H1 (cell line): ENCODE measurements around the gene ZNF575. TPM values are rescaled to one million over a fixed set of nuclear protein-coding genes. Genes with fewer than 3 reads are reported as not detected.

ENCODE experiments used
- CTCF ChIA-PET: fragments of 300-600 bp; sonication (Branson Sonifier 250); formaldehyde crosslinking; loops from one replicate; lab custom pipeline; 2021; ENCODE audit not compliant: partially characterized antibody; lab: Charles Lee
- POLR2A ChIA-PET: fragments of 300-600 bp; sonication (Branson Sonifier 250); formaldehyde crosslinking; loops from one replicate; lab custom pipeline; 2021; ENCODE audit warnings: inconsistent platforms; ENCODE audit not compliant: partially characterized antibody; lab: Charles Lee
- DNase-seq, 2 experiments: peaks; one replicate each; pipeline versions ENCODE4 v3.0.0 to v3.0.0-alpha.2; 2010 to 2022; ENCODE audit warnings: low spot score in 2 of 2, low read depth in 1 of 2, mixed read lengths in 1 of 2
- FAIRE-seq: peaks from 2 replicates; lab custom pipeline; 2011; peaks lifted over from hg19 to GRCh38; lab: Jason Lieb, UNC
- H2AFZ ChIP-seq: 2 replicates; pipeline ENCODE4 v1.8.1; 2012; ENCODE audit warnings: low read length, inconsistent platforms
- H2AK5ac ChIP-seq: 2 replicates; pipeline ENCODE4 v1.6.1; 2013; ENCODE audit warnings: low read depth, low read length
- H2BK120ac ChIP-seq: replicated peaks from 2 replicates; pipeline ENCODE3; 2013; ENCODE audit warnings: low read depth, low read length, inconsistent platforms
- H2BK12ac ChIP-seq: 2 replicates; pipeline ENCODE4 v1.6.1; 2013; ENCODE audit warnings: low read depth, low read length
- H2BK15ac ChIP-seq: 2 replicates; pipeline ENCODE4 v1.6.1; 2013; ENCODE audit warnings: low read length
- H2BK20ac ChIP-seq: 2 replicates; pipeline ENCODE4 v1.6.1; 2013; ENCODE audit warnings: low read length
- H2BK5ac ChIP-seq: 2 replicates; pipeline ENCODE4 v1.6.1; 2013; ENCODE audit warnings: low read depth, low read length
- H3K14ac ChIP-seq: 2 replicates; pipeline ENCODE4 v1.6.1; 2013; ENCODE audit warnings: inconsistent platforms; ENCODE audit not compliant: insufficient read length
- H3K18ac ChIP-seq: 2 replicates; pipeline ENCODE4 v1.6.1; 2013; ENCODE audit warnings: low read length; ENCODE audit errors: extremely low read depth
- H3K23ac ChIP-seq: 2 replicates; pipeline ENCODE4 v1.6.1; 2013; ENCODE audit warnings: inconsistent platforms; ENCODE audit not compliant: insufficient read length
- H3K23me2 ChIP-seq: 2 replicates; pipeline ENCODE4 v1.6.1; 2013; ENCODE audit warnings: low read depth, low read length
- H3K27ac ChIP-seq: 2 replicates; pipeline ENCODE4 v1.6.1; 2011; ENCODE audit warnings: low read depth, low read length, inconsistent platforms
- H3K27me3 ChIP-seq, 4 experiments: replicated peaks in 1 of 4; 1 replicate in 1 of 4; 2 replicates in 3 of 4; pipeline versions ENCODE4 v1.6.1 to v1.8.1; 2011 to 2013; ENCODE audit warnings: low read length in 3 of 4, mild to moderate bottlenecking in 3 of 4, inconsistent platforms in 2 of 4, mixed read lengths in 2 of 4, moderate library complexity in 1 of 4; ENCODE audit not compliant: control insufficient read depth in 3 of 4, insufficient read depth in 3 of 4; ENCODE audit errors: extremely low read depth in 1 of 4
- H3K36me3 ChIP-seq, 4 experiments: 2 replicates each; pipeline versions ENCODE4 v1.6.1 to v1.8.1; 2011 to 2013; ENCODE audit warnings: mild to moderate bottlenecking in 4 of 4, low read length in 3 of 4, moderate library complexity in 2 of 4, control low read depth in 1 of 4, inconsistent platforms in 1 of 4; ENCODE audit not compliant: insufficient read depth in 4 of 4, control insufficient read depth in 2 of 4
- H3K4ac ChIP-seq: replicated peaks from 2 replicates; pipeline ENCODE3; 2013; ENCODE audit warnings: low read length, low read depth, mixed read lengths, inconsistent platforms; ENCODE audit not compliant: insufficient read length
- H3K4me1 ChIP-seq, 4 experiments: replicated peaks in 1 of 4; 1 replicate in 1 of 4; 2 replicates in 3 of 4; pipeline versions ENCODE4 v1.6.1 to v1.8.1; 2011 to 2013; ENCODE audit warnings: low read length in 3 of 4, inconsistent platforms in 2 of 4, mixed read lengths in 1 of 4; ENCODE audit not compliant: insufficient read depth in 4 of 4, control insufficient read depth in 3 of 4
- H3K4me2 ChIP-seq, 2 experiments: 2 replicates each; pipeline versions ENCODE4 v1.6.1 to v1.8.1; 2011 to 2013; ENCODE audit warnings: low read depth in 2 of 2, low read length in 2 of 2, control low read depth in 1 of 2, inconsistent platforms in 1 of 2, mild to moderate bottlenecking in 1 of 2; ENCODE audit not compliant: insufficient read depth in 1 of 2
- H3K4me3 ChIP-seq, 4 experiments: fragments of 200-600, 300-600 bp in 1 of 4; sonication (generic), shearing (Covaris generic), sonication (Bioruptor Twin) in 1 of 4; 2 replicates each; pipeline versions ENCODE4 v1.5.1 to v1.8.1; 2011 to 2016; ENCODE audit warnings: low read length in 4 of 4, low read depth in 3 of 4, control low read depth in 2 of 4, inconsistent platforms in 2 of 4, mild to moderate bottlenecking in 2 of 4, mixed read lengths in 1 of 4, moderate library complexity in 1 of 4; ENCODE audit not compliant: insufficient read depth in 2 of 4; ENCODE audit errors: extremely low read depth in 1 of 4
- H3K56ac ChIP-seq: replicated peaks from 2 replicates; pipeline ENCODE3; 2013; ENCODE audit warnings: low read depth, mild to moderate bottlenecking, mixed read lengths, low read length, inconsistent platforms; ENCODE audit not compliant: insufficient read length
- H3K79me1 ChIP-seq: 2 replicates; pipeline ENCODE4 v1.6.1; 2013; ENCODE audit warnings: low read depth, low read length, control low read depth
- H3K79me2 ChIP-seq, 2 experiments: 2 replicates each; pipeline versions ENCODE4 v1.6.1 to v1.8.1; 2012 to 2013; ENCODE audit warnings: low read length in 2 of 2, mild to moderate bottlenecking in 2 of 2, inconsistent platforms in 1 of 2; ENCODE audit not compliant: insufficient read depth in 2 of 2, control insufficient read depth in 1 of 2
- H3K9ac ChIP-seq, 4 experiments: replicated peaks in 1 of 4; 1 replicate in 1 of 4; 2 replicates in 3 of 4; pipeline versions ENCODE4 v1.6.1 to v1.8.1; 2011 to 2013; ENCODE audit warnings: low read depth in 3 of 4, low read length in 3 of 4, control low read depth in 2 of 4, mild to moderate bottlenecking in 2 of 4, moderate library complexity in 2 of 4, inconsistent platforms in 1 of 4; ENCODE audit errors: extremely low read depth in 1 of 4
- H3K9me3 ChIP-seq, 2 experiments: 2 replicates each; pipeline versions ENCODE4 v1.6.1 to v1.8.1; 2012 to 2013; ENCODE audit warnings: mild to moderate bottlenecking in 2 of 2, moderate library complexity in 2 of 2, control low read depth in 1 of 2, inconsistent platforms in 1 of 2, low read depth in 1 of 2, low read length in 1 of 2, mixed read lengths in 1 of 2; ENCODE audit not compliant: insufficient read depth in 2 of 2
- H4K20me1 ChIP-seq, 2 experiments: replicated peaks in 1 of 2; 2 replicates each; pipeline versions ENCODE3 to v1.8.1; 2011 to 2013; ENCODE audit warnings: inconsistent platforms in 2 of 2, low read length in 2 of 2, mild to moderate bottlenecking in 1 of 2; ENCODE audit not compliant: insufficient read depth in 2 of 2, control insufficient read depth in 1 of 2
- H4K5ac ChIP-seq: 2 replicates; pipeline ENCODE4 v1.6.1; 2013; ENCODE audit warnings: low read length, low read depth, mixed read lengths, inconsistent platforms; ENCODE audit not compliant: insufficient read length
- H4K8ac ChIP-seq: 2 replicates; pipeline ENCODE4 v1.8.0; 2013; ENCODE audit warnings: mild to moderate bottlenecking, moderate library complexity, low read length, inconsistent platforms; ENCODE audit not compliant: insufficient read depth; ENCODE audit errors: extremely low read depth
- H4K91ac ChIP-seq: replicated peaks from 2 replicates; pipeline ENCODE3; 2013; ENCODE audit warnings: low read length, mixed read lengths, inconsistent platforms; ENCODE audit not compliant: insufficient read length
- ATF2 ChIP-seq: IDR thresholded peaks from 2 replicates; pipeline ENCODE4 v1.6.1; 2012; ENCODE audit warnings: low read length, inconsistent platforms
- ATF3 ChIP-seq: IDR thresholded peaks from 2 replicates; pipeline ENCODE4 v1.6.1; 2011; ENCODE audit warnings: low read depth, mild to moderate bottlenecking, low read length; ENCODE audit not compliant: insufficient read depth
- CBX8 ChIP-seq: fragments of 300-800, 300-1000 bp; sonication (generic); IDR thresholded peaks from 2 replicates; pipeline ENCODE4 v1.7.1; 2016; ENCODE audit warnings: low read depth, low read length, borderline replicate concordance
- CHD2 ChIP-seq: IDR thresholded peaks from 2 replicates; pipeline ENCODE4 v1.6.1; 2012; ENCODE audit warnings: low read length, improper control_type of control experiment
- CREB1 ChIP-seq: IDR thresholded peaks from 2 replicates; pipeline ENCODE4 v1.6.1; 2012; ENCODE audit warnings: inconsistent platforms
- RXRA ChIP-seq: IDR thresholded peaks from 2 replicates; pipeline ENCODE4 v1.6.1; 2011; ENCODE audit warnings: low read depth, mild to moderate bottlenecking, low read length, moderate library complexity; ENCODE audit not compliant: insufficient read depth
- SIN3A ChIP-seq, 2 experiments: IDR thresholded peaks in 1 of 2; conservative IDR thresholded peaks in 1 of 2; 2 replicates each; pipeline ENCODE4 v1.6.1; 2011 to 2012; ENCODE audit warnings: low read length in 2 of 2, improper control_type of control experiment in 1 of 2, low read depth in 1 of 2, mild to moderate bottlenecking in 1 of 2
- SP2 ChIP-seq: IDR thresholded peaks from 2 replicates; pipeline ENCODE4 v1.6.1; 2012; ENCODE audit warnings: mild to moderate bottlenecking, low read length, inconsistent platforms
- SP4 ChIP-seq: IDR thresholded peaks from 2 replicates; pipeline ENCODE4 v1.6.1; 2012; ENCODE audit warnings: low read length, inconsistent platforms
- SRF ChIP-seq: IDR thresholded peaks from 2 replicates; pipeline ENCODE4 v1.6.1; 2011; ENCODE audit warnings: mild to moderate bottlenecking, low read depth, low read length, moderate library complexity
- TAF1 ChIP-seq: IDR thresholded peaks from 2 replicates; pipeline ENCODE4 v1.6.1; 2011; ENCODE audit warnings: mild to moderate bottlenecking, low read depth, low read length
- ZNF274 ChIP-seq: IDR thresholded peaks from 2 replicates; pipeline ENCODE4 v1.7.0; 2012; ENCODE audit warnings: low read length, borderline replicate concordance; ENCODE audit errors: extremely low read depth
- WGBS, 2 experiments: shearing (Covaris generic) in 1 of 2; methylation state at CpG; one replicate each; pipeline versions ENCODE4 v1.1.6 to v1.1.7; 2013 to 2015; ENCODE audit warnings: low lambda C conversion rate in 2 of 2, mixed read lengths in 2 of 2, inconsistent platforms in 1 of 2, low coverage in 1 of 2, missing lambda C conversion rate in 1 of 2; ENCODE audit not compliant: insufficient replicate concordance in 2 of 2, insufficient coverage in 1 of 2, insufficient read length in 1 of 2; ENCODE audit errors: extremely low coverage in 1 of 2, missing lambda C conversion rate in 1 of 2; 5-methylcytosine and 5-hydroxymethylcytosine counted together
- polyA plus RNA-seq, 7 experiments: library from polyadenylated mRNA; depleted of rRNA in 3 of 7; stranded (reverse) in 5 of 7; unstranded in 2 of 7; fragments of >200 nt in 5 of 7; fragments of 200-250 nt in 2 of 7; gene quantifications; 1 replicate in 5 of 7; 2 replicates in 1 of 7; 4 replicates in 1 of 7; pipeline versions ENCODE4 v1.2.1 to v1.2.3, GENCODE V29; 2011 to 2013; ENCODE audit warnings: missing spikeins in 2 of 7, mixed read lengths in 2 of 7
- total RNA-seq: library from RNA; stranded (reverse); fragmentation: NEBNext Ultra II Directional; extraction: Animal tissue kit (Norgen Biotek cat#: 25700); gene quantifications from 2 replicates; pipeline ENCODE4 v1.2.1, GENCODE V29; 2021

ZNF575 gene
- total and polyA plus RNA-seq, 2 of the 8 experiments (the other 6 are each of a cell fraction or from before 2014, with no cell fraction given) = 0.05 TPM; not detected in 1

GRCh38 chr19:43505186-43505456, 27.9 kb upstream of the ZNF575 start:
- H2AFZ ChIP-seq = no peak overlapping the region
- ChIA-PET POLR2A (interaction anchor here (0.6 to 1.8 kb wide), 7 partner anchors 15 to 58 kb away, joined by 3 to 8 read pairs (median 3); partner anchors contain the start of genes LYPD3 and ZNF575), CTCF (interaction anchor here (0.8 to 2.3 kb wide), 15 partner anchors 10 to 144 kb away, joined by 3 to 15 read pairs (median 3); partner anchors contain the start of gene LYPD3)
- no peak overlapping the region for H2BK15ac ChIP-seq
- H4K20me1 ChIP-seq = peaks cover 0 to 2% of the 10 kb centered on the region in 2 experiments
- peaks cover 3 to 16% (median 14%) of the 10 kb centered on the region in 4 experiments for H3K27me3 ChIP-seq
- 86% methylated on average over 3 of the region's 3 CpGs; no CpG with 5 or more reads in 1 of the 2 experiments for WGBS, 2 experiments
- DNase-seq (no peak), FAIRE-seq (no peak)
- no peak overlapping the region for H4K91ac ChIP-seq
- peaks cover 0 to 6% (median 0%) of the 10 kb centered on the region in 4 experiments; a peak in 1 of 7 replicates for H3K4me1 ChIP-seq
- H2BK12ac ChIP-seq = no peak overlapping the region
- H3K18ac ChIP-seq = no peak overlapping the region
- H4K5ac ChIP-seq = no peak overlapping the region
- no peaks in the 10 kb centered on the region for H3K9me3 ChIP-seq
- H3K79me1 ChIP-seq = no peaks in the 10 kb centered on the region
- H2BK5ac ChIP-seq = no peak overlapping the region
- peak overlapping the region; percentile 60 to 91 (median 76); a peak in 7 of 8 replicates for H3K4me3 ChIP-seq
- H3K4ac ChIP-seq = no peak overlapping the region
- no peak overlapping the region for H2BK120ac ChIP-seq
- H4K8ac ChIP-seq = no peak overlapping the region
- H2AK5ac ChIP-seq = no peak overlapping the region
- H3K27ac ChIP-seq = no peak overlapping the region
- no peak overlapping the region for H3K9ac ChIP-seq
- no peaks in the 10 kb centered on the region for H3K79me2 ChIP-seq
- no peak overlapping the region for H3K23ac ChIP-seq
- H3K36me3 ChIP-seq = no peaks in the 10 kb centered on the region
- H3K14ac ChIP-seq = no peak overlapping the region
- peaks cover 18% of the 10 kb centered on the region; the same call in 1 of the 2 replicates for H3K23me2 ChIP-seq
- H3K4me2 ChIP-seq = peak overlapping the region; percentile 88 to 95
- no peak overlapping the region for H2BK20ac ChIP-seq
- H3K56ac ChIP-seq = no peak overlapping the region
- no peak for TF ChIP-seq SP4
- no peak for TF ChIP-seq CREB1
- TF ChIP-seq SIN3A (conservative IDR thresholded peaks at IDR 0.05 in 1 of 2, IDR thresholded peaks at IDR 0.05 in 1 of 2; ENCODE audit: low read depth in 1 of 2, low read length in 2 of 2) = no peak
- no peak for TF ChIP-seq ZNF274
- no peak for TF ChIP-seq SRF
- no peak for TF ChIP-seq ATF2
- TF ChIP-seq SP2 = no peak
- TF ChIP-seq ATF3 = no peak
- TF ChIP-seq TAF1 = no peak
- TF ChIP-seq RXRA = no peak
- no peak for TF ChIP-seq CBX8
- TF ChIP-seq CHD2 = no peak
